Adrenal gland (tissue), 5 donors: ENCODE results near the gene ERBB4.

Source experiments
- CTCF ChIP-seq, 6 experiments: fragments of 450-650 bp in 4 of 6; fragments of 200-600 bp in 2 of 6; sonication (generic) in 1 of 6; IDR thresholded peaks; 1 replicate in 5 of 6; 2 replicates in 1 of 6; pipeline versions ENCODE4 v1.5.1 to v1.8.0; 2016 to 2021; ENCODE audit warnings: antibody characterized with exemption in 6 of 6, mild to moderate bottlenecking in 2 of 6, moderate library complexity in 1 of 6
- POLR2A ChIP-seq, 2 donors: fragments of 450-650 bp; IDR thresholded peaks; one replicate each; pipeline ENCODE4 v1.6.1; 2017; ENCODE audit warnings: antibody characterized with exemption in 2 of 2, mild to moderate bottlenecking in 2 of 2, moderate library complexity in 1 of 2
- donor health status: DM: no; HTN: no; CAD: no.

GRCh38 chr2:212441141-212441540 lies 97.5 kb downstream of the ERBB4 start:
- no peak for TF ChIP-seq CTCF (IDR thresholded peaks at IDR 0.05)
- no peak for TF ChIP-seq POLR2A (IDR thresholded peaks at IDR 0.05)
